ENCODE measurements around the gene U2SURP.

The U2SURP gene

DNA sequence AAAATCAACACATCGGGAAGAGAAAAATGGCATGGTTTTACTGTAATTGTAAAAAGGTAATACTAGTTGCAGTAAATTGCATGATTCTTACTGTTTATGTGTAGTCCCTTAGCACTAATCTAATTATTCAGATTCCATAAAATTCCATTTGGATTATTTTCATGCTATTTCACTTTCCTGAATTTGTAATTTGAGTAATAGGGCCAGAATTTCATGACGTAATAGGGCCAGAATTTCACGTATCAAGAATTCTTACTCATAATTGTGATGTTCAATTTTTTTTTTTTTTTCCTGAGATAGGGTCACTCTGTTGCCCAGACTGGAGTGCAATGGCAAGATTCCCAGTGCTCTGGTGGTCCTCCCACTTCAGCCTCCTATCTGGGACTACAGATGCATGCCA is 2.9 kb upstream of the U2SURP start:
- H3K79me1 ChIP-seq (ENCODE audit: low read length) = peaks cover 8% of the 10 kb centered on the region
- no peak overlapping the region for H2AK5ac ChIP-seq (ENCODE audit: low read length)
- H3K4ac ChIP-seq (ENCODE audit: low read depth, low read length) = no peak overlapping the region
- H2BK5ac ChIP-seq (ENCODE audit: low read depth, low read length, poor library complexity) = no peak overlapping the region
- no peak overlapping the region for H2AFZ ChIP-seq (ENCODE audit: insufficient read depth, low read length, poor library complexity)
- no peak overlapping the region for H3K27ac ChIP-seq (ENCODE audit: low read depth, low read length)
- no peak for DNase-seq
- H3K4me3 ChIP-seq (ENCODE audit: low read depth, low read length) = no peak overlapping the region
- H3K4me1 ChIP-seq (ENCODE audit: control insufficient read depth in 1 of 2, insufficient read depth in 2 of 2, low read length in 2 of 2) = peaks cover 0 to 4% of the 10 kb centered on the region in 2 experiments
- no peak overlapping the region for H3K9ac ChIP-seq (ENCODE audit: low read length)
- no peak overlapping the region for H4K91ac ChIP-seq (ENCODE audit: low read depth, low read length)
- no peaks in the 10 kb centered on the region for H3K9me3 ChIP-seq (ENCODE audit: insufficient read depth, low read depth, low read length)
- no peaks in the 10 kb centered on the region for H3K27me3 ChIP-seq (ENCODE audit: insufficient read depth, low read length)
- WGBS (ENCODE audit: extremely low coverage, insufficient coverage, insufficient read length) = no CpG with 5 or more reads among the region's 3 CpGs
- no peak overlapping the region for H4K8ac ChIP-seq (ENCODE audit: low read depth, low read length)
- H2BK120ac ChIP-seq (ENCODE audit: insufficient read depth, low read length, poor library complexity) = no peak overlapping the region
- H3K79me2 ChIP-seq (ENCODE audit: control insufficient read depth, insufficient read depth, low read length, poor library complexity) = peaks cover 9% of the 10 kb centered on the region
- H3K4me2 ChIP-seq (ENCODE audit: low read length) = no peak overlapping the region
- no peak overlapping the region for H3K14ac ChIP-seq (ENCODE audit: low read length)
- H3K36me3 ChIP-seq (ENCODE audit: control insufficient read depth in 1 of 2, insufficient read depth in 2 of 2, low read length in 2 of 2) = no peaks in the 10 kb centered on the region
- H2BK12ac ChIP-seq (ENCODE audit: low read length) = no peak overlapping the region
- H3K18ac ChIP-seq (ENCODE audit: low read length) = no peak overlapping the region
- H3K23ac ChIP-seq (ENCODE audit: low read length) = no peak overlapping the region
- no peak overlapping the region for H4K12ac ChIP-seq (ENCODE audit: low read depth, low read length)

- H3K14ac ChIP-seq (ENCODE audit: low read length) = no peak overlapping the region
- peaks cover 0 to 4% of the 10 kb centered on the region in 2 experiments for H3K4me1 ChIP-seq (ENCODE audit: control insufficient read depth in 1 of 2, insufficient read depth in 2 of 2, low read length in 2 of 2)
- H2BK12ac ChIP-seq (ENCODE audit: low read length) = no peak overlapping the region
- H3K27ac ChIP-seq (ENCODE audit: low read depth, low read length) = no peak overlapping the region
- H3K4me2 ChIP-seq (ENCODE audit: low read length) = peak overlapping the region; percentile 73
- no peak overlapping the region for H3K23ac ChIP-seq (ENCODE audit: low read length)
- H2AFZ ChIP-seq (ENCODE audit: insufficient read depth, low read length, poor library complexity) = no peak overlapping the region
- H3K4me3 ChIP-seq (ENCODE audit: low read depth, low read length) = no peak overlapping the region
- no peaks in the 10 kb centered on the region for H3K27me3 ChIP-seq (ENCODE audit: insufficient read depth, low read length)
- H3K79me1 ChIP-seq (ENCODE audit: low read length) = peaks cover 8% of the 10 kb centered on the region
- H3K79me2 ChIP-seq (ENCODE audit: control insufficient read depth, insufficient read depth, low read length, poor library complexity) = peaks cover 9% of the 10 kb centered on the region
- H2BK5ac ChIP-seq (ENCODE audit: low read depth, low read length, poor library complexity) = no peak overlapping the region
- H2BK120ac ChIP-seq (ENCODE audit: insufficient read depth, low read length, poor library complexity) = no peak overlapping the region
- H3K9ac ChIP-seq (ENCODE audit: low read length) = no peak overlapping the region
- H3K4ac ChIP-seq (ENCODE audit: low read depth, low read length) = no peak overlapping the region
- no peak overlapping the region for H4K8ac ChIP-seq (ENCODE audit: low read depth, low read length)
- H4K91ac ChIP-seq (ENCODE audit: low read depth, low read length) = no peak overlapping the region
- no peaks in the 10 kb centered on the region for H3K9me3 ChIP-seq (ENCODE audit: insufficient read depth, low read depth, low read length)
- DNase-seq = no peak
- no peak overlapping the region for H4K12ac ChIP-seq (ENCODE audit: low read depth, low read length)
- WGBS (ENCODE audit: extremely low coverage, insufficient coverage, insufficient read length) = no CpG with 5 or more reads among the region's 4 CpGs
- H3K36me3 ChIP-seq (ENCODE audit: control insufficient read depth in 1 of 2, insufficient read depth in 2 of 2, low read length in 2 of 2) = no peaks in the 10 kb centered on the region
- H2AK5ac ChIP-seq (ENCODE audit: low read length) = no peak overlapping the region
- H3K18ac ChIP-seq (ENCODE audit: low read length) = no peak overlapping the region
Measured at GRCh38 chr3:142999881-143000280, 1.5 kb upstream of the U2SURP start.

DNA sequence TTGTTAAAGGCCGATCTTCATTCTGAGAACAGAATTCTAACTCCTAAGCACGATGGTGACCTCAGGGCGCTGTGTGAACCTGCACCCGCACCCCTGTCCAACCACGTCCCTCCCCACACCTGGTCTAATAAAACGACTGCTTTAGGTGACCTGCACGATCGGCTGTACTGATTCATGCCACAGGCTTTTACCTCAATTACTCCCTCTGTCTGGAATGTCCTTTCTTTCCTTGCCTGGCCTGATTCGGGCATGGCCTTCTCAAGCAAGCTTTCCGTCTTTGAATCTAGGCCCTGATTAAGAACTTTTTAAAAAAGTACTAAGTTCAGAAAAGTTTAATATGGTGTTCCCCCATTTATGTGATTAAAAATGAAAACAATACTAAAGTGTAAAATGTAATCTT is 842 bp upstream of the U2SURP start:
- no peaks in the 10 kb centered on the region for H3K27me3 ChIP-seq (ENCODE audit: insufficient read depth, low read length)
- no peaks in the 10 kb centered on the region for H3K9me3 ChIP-seq (ENCODE audit: insufficient read depth, low read depth, low read length)
- WGBS (ENCODE audit: extremely low coverage, insufficient coverage, insufficient read length) = no CpG with 5 or more reads among the region's 10 CpGs
- H4K8ac ChIP-seq (ENCODE audit: low read depth, low read length) = no peak overlapping the region
- H3K4me2 ChIP-seq (ENCODE audit: low read length) = peak overlapping the region; percentile 73
- peaks cover 8% of the 10 kb centered on the region for H3K79me1 ChIP-seq (ENCODE audit: low read length)
- no peak overlapping the region for H3K18ac ChIP-seq (ENCODE audit: low read length)
- H2AFZ ChIP-seq (ENCODE audit: insufficient read depth, low read length, poor library complexity) = no peak overlapping the region
- H2AK5ac ChIP-seq (ENCODE audit: low read length) = no peak overlapping the region
- H3K9ac ChIP-seq (ENCODE audit: low read length) = no peak overlapping the region
- peaks cover 0 to 4% of the 10 kb centered on the region in 2 experiments for H3K4me1 ChIP-seq (ENCODE audit: control insufficient read depth in 1 of 2, insufficient read depth in 2 of 2, low read length in 2 of 2)
- H3K4me3 ChIP-seq (ENCODE audit: low read depth, low read length) = peak overlapping the region; percentile 1
- no peak overlapping the region for H3K14ac ChIP-seq (ENCODE audit: low read length)
- H3K4ac ChIP-seq (ENCODE audit: low read depth, low read length) = no peak overlapping the region
- DNase-seq = peak; percentile 75 to 86
- no peak overlapping the region for H3K23ac ChIP-seq (ENCODE audit: low read length)
- no peak overlapping the region for H2BK120ac ChIP-seq (ENCODE audit: insufficient read depth, low read length, poor library complexity)
- H2BK5ac ChIP-seq (ENCODE audit: low read depth, low read length, poor library complexity) = no peak overlapping the region
- H3K27ac ChIP-seq (ENCODE audit: low read depth, low read length) = peak overlapping the region; percentile 88
- peaks cover 9% of the 10 kb centered on the region for H3K79me2 ChIP-seq (ENCODE audit: control insufficient read depth, insufficient read depth, low read length, poor library complexity)
- H4K12ac ChIP-seq (ENCODE audit: low read depth, low read length) = no peak overlapping the region
- no peak overlapping the region for H2BK12ac ChIP-seq (ENCODE audit: low read length)
- H3K36me3 ChIP-seq (ENCODE audit: control insufficient read depth in 1 of 2, insufficient read depth in 2 of 2, low read length in 2 of 2) = no peaks in the 10 kb centered on the region
- no peak overlapping the region for H4K91ac ChIP-seq (ENCODE audit: low read depth, low read length)

DNA sequence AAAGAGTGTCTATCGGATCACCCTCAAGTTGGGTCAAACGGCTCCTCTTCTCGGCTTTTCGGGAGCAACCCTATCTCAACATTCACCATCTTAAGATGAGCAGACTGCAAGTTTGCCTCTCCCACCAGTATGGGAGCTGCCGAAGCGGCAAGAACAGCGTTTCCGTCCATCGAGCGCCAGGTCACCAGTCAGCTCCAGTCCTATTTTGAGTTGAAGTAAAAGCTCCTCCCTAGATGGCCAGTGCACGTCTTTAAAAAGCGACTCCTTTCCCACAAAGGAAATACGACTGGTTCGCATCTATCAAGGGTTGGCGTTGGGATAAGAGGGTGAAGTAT is 369 bp upstream of the U2SURP start:
- Histone ChIP-seq H3K23ac (ENCODE audit: low read length) (no peak overlapping the region), H3K4ac (ENCODE audit: low read depth, low read length) (peak overlapping the region; percentile 42), H4K91ac (ENCODE audit: low read depth, low read length) (peak overlapping the region; percentile 67), H4K8ac (ENCODE audit: low read depth, low read length) (peak overlapping the region; percentile 75), H3K9me3 (ENCODE audit: insufficient read depth, low read depth, low read length) (no peaks in the 10 kb centered on the region), H2AK5ac (ENCODE audit: low read length) (no peak overlapping the region), H3K4me3 (ENCODE audit: low read depth, low read length) (peak overlapping the region; percentile 70), H3K14ac (ENCODE audit: low read length) (peak overlapping the region; percentile 75), H3K4me2 (ENCODE audit: low read length) (peak overlapping the region; percentile 73), H3K9ac (ENCODE audit: low read length) (peak overlapping the region; percentile 73), H2BK12ac (ENCODE audit: low read length) (no peak overlapping the region), H3K79me2 (ENCODE audit: control insufficient read depth, insufficient read depth, low read length, poor library complexity) (peaks cover 9% of the 10 kb centered on the region), H3K36me3 (ENCODE audit: control insufficient read depth in 1 of 2, insufficient read depth in 2 of 2, low read length in 2 of 2) (no peaks in the 10 kb centered on the region), H4K12ac (ENCODE audit: low read depth, low read length) (peak overlapping the region; percentile 79), H2BK5ac (ENCODE audit: low read depth, low read length, poor library complexity) (peak overlapping the region; percentile 48), H2BK120ac (ENCODE audit: insufficient read depth, low read length, poor library complexity) (peak overlapping the region; percentile 14), H3K27me3 (ENCODE audit: insufficient read depth, low read length) (no peaks in the 10 kb centered on the region), H3K18ac (ENCODE audit: low read length) (peak overlapping the region; percentile 50), H2AFZ (ENCODE audit: insufficient read depth, low read length, poor library complexity) (peak overlapping the region; percentile 69), H3K4me1 (ENCODE audit: control insufficient read depth in 1 of 2, insufficient read depth in 2 of 2, low read length in 2 of 2) (peaks cover 0 to 4% of the 10 kb centered on the region in 2 experiments), H3K79me1 (ENCODE audit: low read length) (peaks cover 8% of the 10 kb centered on the region), H3K27ac (ENCODE audit: low read depth, low read length) (peak overlapping the region; percentile 88)
- WGBS (ENCODE audit: extremely low coverage, insufficient coverage, insufficient read length) = no CpG with 5 or more reads among the region's 15 CpGs
- no peak for DNase-seq
